ENCODE data around the gene SPOPL.

The SPOPL gene

GRCh38 chr2:138514173-138514572 is 12.6 kb downstream of the SPOPL start:
- H3K27ac ChIP-seq (ENCODE audit: low read depth, low read length): no peak overlapping the region
- no peak overlapping the region for H3K9ac ChIP-seq (ENCODE audit: low read length)
- no peak overlapping the region for H2AFZ ChIP-seq (ENCODE audit: low read depth, low read length, severe bottlenecking)
- no peaks in the 10 kb centered on the region for H3K36me3 ChIP-seq (ENCODE audit: low read length)
- peaks cover 100% of the 10 kb centered on the region for H3K79me2 ChIP-seq (ENCODE audit: insufficient read depth, low read length)
- H4K20me1 ChIP-seq (ENCODE audit: low read depth, low read length): peaks cover 43% of the 10 kb centered on the region
- H3K4me2 ChIP-seq (ENCODE audit: low read depth, low read length, poor library complexity, severe bottlenecking): no peak overlapping the region
- no peaks in the 10 kb centered on the region for H3K9me2 ChIP-seq (replicated peaks; ENCODE audit: insufficient read depth, low read length)
- H3F3A ChIP-seq (ENCODE audit: insufficient read depth): no peaks in the 10 kb centered on the region
- TF ChIP-seq CTCF (IDR thresholded peaks at IDR 0.05; ENCODE audit: insufficient read depth, low read length, poor library complexity, severe bottlenecking) (no peak), EZH2phosphoT487 (conservative IDR thresholded peaks at IDR 0.05; ENCODE audit: low read length) (no peak)
- H3K9me3 ChIP-seq (ENCODE audit: insufficient read depth, low read length): no peaks in the 10 kb centered on the region
- no peak overlapping the region for H3K4me3 ChIP-seq (ENCODE audit: insufficient read depth, low read length, poor library complexity, severe bottlenecking)
- no peaks in the 10 kb centered on the region for H3K27me3 ChIP-seq (ENCODE audit: low read length)

- Histone ChIP-seq H2AFZ (ENCODE audit: low read depth, low read length, severe bottlenecking) (no peak overlapping the region), H3K4me3 (ENCODE audit: insufficient read depth, low read length, poor library complexity, severe bottlenecking) (no peak overlapping the region), H3K9me3 (ENCODE audit: insufficient read depth, low read length) (no peaks in the 10 kb centered on the region), H4K20me1 (ENCODE audit: low read depth, low read length) (peaks cover 48% of the 10 kb centered on the region), H3K27ac (ENCODE audit: low read depth, low read length) (no peak overlapping the region), H3F3A (ENCODE audit: insufficient read depth) (no peaks in the 10 kb centered on the region), H3K36me3 (ENCODE audit: low read length) (no peaks in the 10 kb centered on the region), H3K79me2 (ENCODE audit: insufficient read depth, low read length) (peaks cover 100% of the 10 kb centered on the region), H3K27me3 (ENCODE audit: low read length) (no peaks in the 10 kb centered on the region), H3K9me2 (replicated peaks; ENCODE audit: insufficient read depth, low read length) (no peaks in the 10 kb centered on the region), H3K4me2 (ENCODE audit: low read depth, low read length, poor library complexity, severe bottlenecking) (no peak overlapping the region), H3K9ac (ENCODE audit: low read length) (no peak overlapping the region)
- TF ChIP-seq EZH2phosphoT487 (conservative IDR thresholded peaks at IDR 0.05; ENCODE audit: low read length) (no peak), CTCF (IDR thresholded peaks at IDR 0.05; ENCODE audit: insufficient read depth, low read length, poor library complexity, severe bottlenecking) (no peak)
Observed at GRCh38 chr2:138515092-138515491, 13.5 kb downstream of the SPOPL start.

DNA sequence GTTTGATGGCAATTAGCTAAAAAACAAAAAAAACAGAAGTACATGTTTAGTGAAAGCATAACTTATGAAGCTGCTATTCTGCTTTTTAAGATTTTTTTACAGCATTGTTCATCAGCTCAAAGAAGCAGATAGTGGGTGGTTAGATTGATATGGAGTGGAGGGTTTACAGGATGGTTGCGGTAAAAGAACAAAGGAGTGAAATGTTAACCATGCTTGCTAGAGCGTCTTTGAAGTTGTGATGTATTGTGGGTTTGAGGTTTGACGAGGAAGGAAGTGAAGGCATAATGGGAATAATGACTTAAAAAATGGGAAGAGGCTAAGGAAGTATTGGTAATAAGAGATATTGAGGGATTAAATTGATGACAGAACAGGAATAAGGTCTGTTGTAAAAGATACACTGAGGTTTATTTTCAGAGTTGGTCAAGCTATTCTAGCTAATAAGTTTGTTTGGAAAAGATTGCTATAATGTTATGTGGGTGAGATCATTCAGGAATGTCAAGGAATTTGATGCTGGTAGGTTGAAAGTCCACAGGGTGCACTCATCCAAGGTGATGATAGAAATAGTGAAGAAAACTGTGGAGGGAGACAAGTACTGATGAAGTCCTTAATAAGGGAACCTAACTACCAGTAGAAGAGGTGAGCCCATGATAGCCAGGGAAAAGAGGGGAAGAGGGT is 14.6 kb downstream of the SPOPL start:
- Histone ChIP-seq H3K27me3 (ENCODE audit: low read length) (no peaks in the 10 kb centered on the region), H2AFZ (ENCODE audit: low read depth, low read length, severe bottlenecking) (no peak overlapping the region), H3K9me2 (replicated peaks; ENCODE audit: insufficient read depth, low read length) (no peaks in the 10 kb centered on the region), H3K9ac (ENCODE audit: low read length) (no peak overlapping the region), H3F3A (ENCODE audit: insufficient read depth) (no peaks in the 10 kb centered on the region), H3K79me2 (ENCODE audit: insufficient read depth, low read length) (peaks cover 100% of the 10 kb centered on the region), H3K27ac (ENCODE audit: low read depth, low read length) (no peak overlapping the region), H3K36me3 (ENCODE audit: low read length) (no peaks in the 10 kb centered on the region), H3K4me2 (ENCODE audit: low read depth, low read length, poor library complexity, severe bottlenecking) (no peak overlapping the region), H4K20me1 (ENCODE audit: low read depth, low read length) (peaks cover 58% of the 10 kb centered on the region), H3K4me3 (ENCODE audit: insufficient read depth, low read length, poor library complexity, severe bottlenecking) (no peak overlapping the region), H3K9me3 (ENCODE audit: insufficient read depth, low read length) (no peaks in the 10 kb centered on the region)
- TF ChIP-seq CTCF (IDR thresholded peaks at IDR 0.05; ENCODE audit: insufficient read depth, low read length, poor library complexity, severe bottlenecking) (no peak), EZH2phosphoT487 (conservative IDR thresholded peaks at IDR 0.05; ENCODE audit: low read length) (no peak)
